Endothelial cell (in vitro differentiated cells): Measurements from ENCODE around the gene MYL5. TPM values are rescaled to one million over a fixed set of nuclear protein-coding genes. Genes with fewer than 3 reads are reported as not detected.
"Not testable (repeated sequence)": the region's sequence is repeated elsewhere in the genome, so short reads cannot be mapped to it uniquely, and the experiment has no call there.

Experiments used
- DNase-seq: peaks from one replicate; pipeline ENCODE4 v3.0.0; 2021; ENCODE audit warnings: low spot score
- H3K27ac Mint-ChIP-seq: one replicate; pipeline ENCODE4 v1.8.0; 2021; ENCODE audit warnings: mixed read lengths, inconsistent platforms; ENCODE audit not compliant: unreplicated experiment
- H3K27me3 Mint-ChIP-seq: one replicate; pipeline ENCODE4 v1.8.0; 2021; ENCODE audit warnings: mild to moderate bottlenecking, moderate library complexity, mixed read lengths, inconsistent platforms; ENCODE audit not compliant: unreplicated experiment
- H3K36me3 Mint-ChIP-seq: one replicate; pipeline ENCODE4 v1.8.0; 2021; ENCODE audit warnings: mild to moderate bottlenecking, low read depth, mixed read lengths, inconsistent platforms; ENCODE audit not compliant: unreplicated experiment
- H3K4me1 Mint-ChIP-seq: one replicate; pipeline ENCODE4 v1.8.0; 2021; ENCODE audit warnings: mild to moderate bottlenecking, mixed read lengths, inconsistent platforms; ENCODE audit not compliant: unreplicated experiment
- H3K4me3 Mint-ChIP-seq: one replicate; pipeline ENCODE4 v1.8.0; 2021; ENCODE audit warnings: mild to moderate bottlenecking, mixed read lengths, inconsistent platforms; ENCODE audit not compliant: unreplicated experiment
- H3K9me3 Mint-ChIP-seq: one replicate; pipeline ENCODE4 v1.8.0; 2021; ENCODE audit warnings: mixed read lengths, inconsistent platforms; ENCODE audit not compliant: unreplicated experiment
- total RNA-seq: library from RNA; stranded (reverse); fragmentation: NEBNext Ultra II Directional; extraction: Animal tissue kit (Norgen Biotek cat#: 25700); gene quantifications from one replicate; pipeline ENCODE4 v1.2.1, GENCODE V29; 2021; ENCODE audit not compliant: unreplicated experiment
- TF ChIP-seq, protein P1 (sequence below): fragments of 200-600 bp; sonication (generic); IDR thresholded peaks from one replicate; pipeline ENCODE4 v1.5.0; 2021; ENCODE audit warnings: antibody characterized with exemption; ENCODE audit not compliant: unreplicated experiment

The MYL5 gene
- total RNA-seq, 1 donor from 2014 or later = 23.2 TPM

DNA sequence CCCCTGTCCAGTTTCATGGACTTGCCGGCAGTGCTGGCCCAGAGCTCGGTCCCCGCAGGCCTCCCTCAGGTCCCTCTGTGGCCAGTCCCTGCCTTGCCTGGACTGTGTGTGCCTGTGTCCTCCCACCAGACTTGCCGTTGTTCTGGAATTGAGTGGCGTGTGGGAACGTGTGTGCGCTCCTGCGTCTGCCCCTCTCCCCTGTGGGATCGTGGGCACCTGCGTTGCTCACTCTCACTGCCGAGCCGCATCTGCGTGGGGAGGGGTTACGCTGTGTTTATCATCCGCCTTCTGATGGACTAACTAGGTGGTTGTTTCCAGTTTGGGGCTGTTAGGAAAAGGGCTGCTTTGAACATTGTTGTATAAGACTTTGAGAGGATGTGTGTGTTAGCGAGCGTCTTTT is 52.5 kb downstream of the MYL5 start:
- H3K36me3 Mint-ChIP-seq = peaks cover 19% of the 10 kb centered on the region
- H3K27me3 Mint-ChIP-seq = peaks cover 15% of the 10 kb centered on the region
- TF ChIP-seq, protein P1, sequence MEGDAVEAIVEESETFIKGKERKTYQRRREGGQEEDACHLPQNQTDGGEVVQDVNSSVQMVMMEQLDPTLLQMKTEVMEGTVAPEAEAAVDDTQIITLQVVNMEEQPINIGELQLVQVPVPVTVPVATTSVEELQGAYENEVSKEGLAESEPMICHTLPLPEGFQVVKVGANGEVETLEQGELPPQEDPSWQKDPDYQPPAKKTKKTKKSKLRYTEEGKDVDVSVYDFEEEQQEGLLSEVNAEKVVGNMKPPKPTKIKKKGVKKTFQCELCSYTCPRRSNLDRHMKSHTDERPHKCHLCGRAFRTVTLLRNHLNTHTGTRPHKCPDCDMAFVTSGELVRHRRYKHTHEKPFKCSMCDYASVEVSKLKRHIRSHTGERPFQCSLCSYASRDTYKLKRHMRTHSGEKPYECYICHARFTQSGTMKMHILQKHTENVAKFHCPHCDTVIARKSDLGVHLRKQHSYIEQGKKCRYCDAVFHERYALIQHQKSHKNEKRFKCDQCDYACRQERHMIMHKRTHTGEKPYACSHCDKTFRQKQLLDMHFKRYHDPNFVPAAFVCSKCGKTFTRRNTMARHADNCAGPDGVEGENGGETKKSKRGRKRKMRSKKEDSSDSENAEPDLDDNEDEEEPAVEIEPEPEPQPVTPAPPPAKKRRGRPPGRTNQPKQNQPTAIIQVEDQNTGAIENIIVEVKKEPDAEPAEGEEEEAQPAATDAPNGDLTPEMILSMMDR = no peak
- DNase-seq = no peak
- H3K4me3 Mint-ChIP-seq = no peak overlapping the region
- no peak overlapping the region for H3K27ac Mint-ChIP-seq
- no peaks in the 10 kb centered on the region for H3K9me3 Mint-ChIP-seq
- peaks cover 8% of the 10 kb centered on the region for H3K4me1 Mint-ChIP-seq

DNA sequence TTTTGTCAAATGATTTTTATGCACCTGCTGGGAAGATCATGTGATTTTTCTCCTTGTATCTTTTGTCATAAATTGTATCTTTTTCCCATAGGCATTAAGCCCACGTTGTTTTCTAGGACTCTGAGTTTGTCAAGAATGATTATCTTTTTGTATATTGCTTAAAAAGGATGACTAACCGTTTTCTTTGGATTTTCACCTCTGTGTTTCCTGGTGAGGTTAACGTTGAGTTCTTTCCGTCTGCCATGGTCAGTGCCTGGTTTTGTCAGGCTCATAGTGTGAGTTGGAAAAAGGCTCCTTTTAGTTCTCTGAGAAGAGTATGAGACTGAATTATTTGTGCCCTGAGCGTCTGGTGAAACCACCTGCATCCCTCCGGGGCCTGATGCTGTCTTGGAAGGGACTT is 53.2 kb downstream of the MYL5 start:
- Mint-ChIP-seq H3K4me1 (peaks cover 8% of the 10 kb centered on the region), H3K36me3 (peaks cover 13% of the 10 kb centered on the region), H3K27me3 (peaks cover 13% of the 10 kb centered on the region), H3K27ac (peak overlapping the region; percentile 21), H3K4me3 (no peak overlapping the region), H3K9me3 (no peaks in the 10 kb centered on the region)
- TF ChIP-seq, protein P1 = no peak
- DNase-seq = no peak

DNA sequence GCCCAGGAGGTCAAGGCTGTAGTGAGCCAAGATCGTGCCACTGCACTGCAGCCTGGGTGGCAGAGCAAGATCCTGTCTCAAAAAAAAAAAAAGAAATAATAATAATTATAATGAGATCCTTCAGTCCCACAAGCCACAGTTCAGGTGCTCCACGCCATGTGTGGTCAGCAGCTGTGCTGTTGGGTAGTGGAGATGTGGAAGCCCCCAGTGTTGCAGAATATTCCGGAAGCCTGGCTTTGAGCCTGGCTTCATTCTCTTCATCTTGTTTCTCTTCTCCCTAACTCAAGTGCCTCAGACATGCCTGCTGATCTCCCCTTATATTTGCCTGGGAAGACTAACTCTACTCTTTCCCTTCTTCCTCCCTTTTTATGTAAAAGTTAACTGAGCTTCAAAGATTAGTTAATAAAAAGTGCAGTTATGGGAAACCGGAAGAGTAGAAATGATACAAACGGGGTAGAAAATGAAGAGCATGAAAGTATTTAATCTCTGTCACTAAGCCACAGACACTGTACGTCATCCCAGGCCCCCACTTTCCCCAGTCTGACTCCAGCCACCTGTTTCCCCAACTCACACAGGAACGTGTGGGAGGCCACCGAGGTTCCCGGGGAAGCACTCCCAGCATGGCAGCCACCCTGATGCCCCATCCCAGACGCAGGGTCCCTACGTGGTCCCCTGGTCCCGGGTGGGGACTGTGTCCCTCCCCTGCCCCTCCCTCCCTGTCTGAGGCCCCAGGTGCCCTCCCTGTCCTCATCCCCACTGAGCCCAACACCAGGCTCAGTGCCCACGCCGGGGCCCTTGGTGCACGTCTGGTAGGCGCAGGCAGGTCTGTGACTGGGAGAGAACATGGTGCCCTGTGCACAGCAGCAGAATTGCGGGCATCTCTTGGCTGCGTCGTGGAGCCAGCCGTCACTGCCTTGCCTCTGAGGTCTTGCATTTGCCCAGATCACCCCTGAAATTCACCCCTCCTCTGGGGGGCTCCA is 55.3 kb downstream of the MYL5 start:
- peak overlapping the region; percentile 62 for H3K27ac Mint-ChIP-seq
- peaks cover 25% of the 10 kb centered on the region for H3K36me3 Mint-ChIP-seq
- no peak for DNase-seq
- H3K27me3 Mint-ChIP-seq = peaks cover 15% of the 10 kb centered on the region
- TF ChIP-seq, protein P1 = no peak
- H3K4me3 Mint-ChIP-seq = peak overlapping the region; percentile 72
- H3K9me3 Mint-ChIP-seq = no peaks in the 10 kb centered on the region
- H3K4me1 Mint-ChIP-seq = peaks cover 8% of the 10 kb centered on the region

DNA sequence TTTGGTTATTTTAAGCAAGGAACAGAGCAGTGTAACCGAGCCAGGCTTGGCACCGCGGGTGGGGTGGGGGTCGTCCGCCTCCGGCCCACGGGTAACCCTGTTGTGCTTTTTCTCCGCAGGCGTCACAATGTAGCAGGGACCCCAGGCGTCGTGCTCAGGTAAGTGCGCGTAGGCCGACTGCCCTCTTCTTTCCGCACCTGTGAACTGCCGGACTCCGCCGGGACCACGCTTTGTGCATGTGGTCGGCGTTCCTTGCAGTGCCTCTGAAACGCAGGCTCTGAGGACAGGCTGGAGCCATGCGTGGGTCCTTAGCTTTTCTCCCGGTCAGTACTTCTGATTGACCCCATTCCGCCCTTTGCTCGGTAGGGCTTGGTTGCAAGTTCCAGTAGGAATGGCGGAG is 56.2 kb downstream of the MYL5 start:
- TF ChIP-seq, protein P1 = no peak
- no peak for DNase-seq
- H3K4me1 Mint-ChIP-seq = peaks cover 5% of the 10 kb centered on the region
- peaks cover 10% of the 10 kb centered on the region for H3K27me3 Mint-ChIP-seq
- peak overlapping the region; percentile 68 for H3K4me3 Mint-ChIP-seq
- peaks cover 28% of the 10 kb centered on the region for H3K36me3 Mint-ChIP-seq
- H3K9me3 Mint-ChIP-seq = no peaks in the 10 kb centered on the region
- H3K27ac Mint-ChIP-seq = peak overlapping the region; percentile 36

- not testable (repeated sequence) for H3K4me1 Mint-ChIP-seq, H3K9me3 Mint-ChIP-seq, DNase-seq
- Mint-ChIP-seq H3K27ac (peak overlapping the region; percentile 36), H3K36me3 (peaks cover 28% of the 10 kb centered on the region), H3K4me3 (peak overlapping the region; percentile 68), H3K27me3 (peaks cover 10% of the 10 kb centered on the region)
These were observed 56.9 kb downstream of the MYL5 start for GRCh38 chr4:730946-731904.

Other genes with a start within 250 kb of the MYL5 start
- 32.5 TPM for gene ZNF721, start 175.4 kb upstream of the MYL5 start, total RNA-seq
- 74.0 TPM for gene PIGG, start 175.3 kb upstream of the MYL5 start, total RNA-seq
- not detected for gene TMEM271, start 98.2 kb upstream of the MYL5 start, total RNA-seq
- gene PDE6B, start 49.0 kb upstream of the MYL5 start, total RNA-seq = 5.1 TPM
- gene ATP5ME, start 266 bp upstream of the MYL5 start, total RNA-seq = 289 TPM
- 19.9 TPM for gene SLC49A3, start 14.6 kb downstream of the MYL5 start, total RNA-seq
- gene PCGF3, start 31.3 kb downstream of the MYL5 start, total RNA-seq = 84.5 TPM
- gene CPLX1, start 151.6 kb downstream of the MYL5 start, total RNA-seq = 0.46 TPM